BE2C (cell line): ENCODE measurements around the gene PLIN1.
A peak's percentile ranks its signal among the peaks of the same experiment; 100 is the strongest.

Experiments
- DNase-seq: peaks from one replicate; pipeline ENCODE4 v3.0.0-alpha.2; 2020
- H3K27me3 ChIP-seq: fragments of 250-450 bp; sonication (Bioruptor Pico); 2 replicates; pipeline ENCODE4 v1.5.1; 2020; ENCODE audit warnings: mild to moderate bottlenecking
- H3K36me3 ChIP-seq: fragments of 250-450 bp; sonication (Bioruptor Pico); 2 replicates; pipeline ENCODE4 v1.5.1; 2020; ENCODE audit warnings: mild to moderate bottlenecking
- H3K4me1 ChIP-seq: fragments of 250-450 bp; sonication (Bioruptor Pico); 2 replicates; pipeline ENCODE4 v1.5.1; 2020
- H3K4me3 ChIP-seq: 2 replicates; pipeline ENCODE4 v1.5.1; 2011; ENCODE audit warnings: low read depth, low read length
- H3K9me3 ChIP-seq: fragments of 250-450 bp; sonication (Bioruptor Pico); 2 replicates; pipeline ENCODE4 v1.5.1; 2020
- TF ChIP-seq, protein P1 (sequence below): IDR thresholded peaks from 2 replicates; pipeline ENCODE4 v1.5.1; 2012; ENCODE audit warnings: mild to moderate bottlenecking, low read depth, low read length

Gene PLIN1

DNA sequence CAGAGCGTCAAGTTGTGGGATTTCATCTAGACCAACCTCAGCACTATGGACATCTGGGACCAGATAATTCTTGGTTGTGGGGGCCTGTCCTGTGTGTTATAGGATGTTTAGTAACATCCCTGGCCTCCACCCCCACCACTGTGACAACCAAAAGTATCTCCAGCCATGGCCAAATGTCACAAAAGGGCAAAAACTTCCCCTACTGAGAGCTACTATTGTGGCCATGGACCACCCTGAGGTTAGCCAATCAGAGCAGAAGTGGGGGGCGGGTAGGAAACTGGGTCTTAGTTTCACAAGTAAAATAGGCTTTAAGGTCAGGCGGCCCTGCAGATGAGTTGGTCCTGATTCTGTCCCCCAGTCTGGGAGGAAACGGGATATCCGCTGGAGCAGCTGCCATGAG, 49.3 kb downstream of the PLIN1 start:
- Histone ChIP-seq H3K36me3 (peaks cover 89% of the 10 kb centered on the region), H3K27me3 (no peaks in the 10 kb centered on the region), H3K4me3 (no peak overlapping the region), H3K4me1 (no peaks in the 10 kb centered on the region), H3K9me3 (no peaks in the 10 kb centered on the region; the same call in 1 of the 2 replicates)
- DNase-seq, result no peak
- TF ChIP-seq, protein P1, sequence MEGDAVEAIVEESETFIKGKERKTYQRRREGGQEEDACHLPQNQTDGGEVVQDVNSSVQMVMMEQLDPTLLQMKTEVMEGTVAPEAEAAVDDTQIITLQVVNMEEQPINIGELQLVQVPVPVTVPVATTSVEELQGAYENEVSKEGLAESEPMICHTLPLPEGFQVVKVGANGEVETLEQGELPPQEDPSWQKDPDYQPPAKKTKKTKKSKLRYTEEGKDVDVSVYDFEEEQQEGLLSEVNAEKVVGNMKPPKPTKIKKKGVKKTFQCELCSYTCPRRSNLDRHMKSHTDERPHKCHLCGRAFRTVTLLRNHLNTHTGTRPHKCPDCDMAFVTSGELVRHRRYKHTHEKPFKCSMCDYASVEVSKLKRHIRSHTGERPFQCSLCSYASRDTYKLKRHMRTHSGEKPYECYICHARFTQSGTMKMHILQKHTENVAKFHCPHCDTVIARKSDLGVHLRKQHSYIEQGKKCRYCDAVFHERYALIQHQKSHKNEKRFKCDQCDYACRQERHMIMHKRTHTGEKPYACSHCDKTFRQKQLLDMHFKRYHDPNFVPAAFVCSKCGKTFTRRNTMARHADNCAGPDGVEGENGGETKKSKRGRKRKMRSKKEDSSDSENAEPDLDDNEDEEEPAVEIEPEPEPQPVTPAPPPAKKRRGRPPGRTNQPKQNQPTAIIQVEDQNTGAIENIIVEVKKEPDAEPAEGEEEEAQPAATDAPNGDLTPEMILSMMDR, result no peak

DNA sequence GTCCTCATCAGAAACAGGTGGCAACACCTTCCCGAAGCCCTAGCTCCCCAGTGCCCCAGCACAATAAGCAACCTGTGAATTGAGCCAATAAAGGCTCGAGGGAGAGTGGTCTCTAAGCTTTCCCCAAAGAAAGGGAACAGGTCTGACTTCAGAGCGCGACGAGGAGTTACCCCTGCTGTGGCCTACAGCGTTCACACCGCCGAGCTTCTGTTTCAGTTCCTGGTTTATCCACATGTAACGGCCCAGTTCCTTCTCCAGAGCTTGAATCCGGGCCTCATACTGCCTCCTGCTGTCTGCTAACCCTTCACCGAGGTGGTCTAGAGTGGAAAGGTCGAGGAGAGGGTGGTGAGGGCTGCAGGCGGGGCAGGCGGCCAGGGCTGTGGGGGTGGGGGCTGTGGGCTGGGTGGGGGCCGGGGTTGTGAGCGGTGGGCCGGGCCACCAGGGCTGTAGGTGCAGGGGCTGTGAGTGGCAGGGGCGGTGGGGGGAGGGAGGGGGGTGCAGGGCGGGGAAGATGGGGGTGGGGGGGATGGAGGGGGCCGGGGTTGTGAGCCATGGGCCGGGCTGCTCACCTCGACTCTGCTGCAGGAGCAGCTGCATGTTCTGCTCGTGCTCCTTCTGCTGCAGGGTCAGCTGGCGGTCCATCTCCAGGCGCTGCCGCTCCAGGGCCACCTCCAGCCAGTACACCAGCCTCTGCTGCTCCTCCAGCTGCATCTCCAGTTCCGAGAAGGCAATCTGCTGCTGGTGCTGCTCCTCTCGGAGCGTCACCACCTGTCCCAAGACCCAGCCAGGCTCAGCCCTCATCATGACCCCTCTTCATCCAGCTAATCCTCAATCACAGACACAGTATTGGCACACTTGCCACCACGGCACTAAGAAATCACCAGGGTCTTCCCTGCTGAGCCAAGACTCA, 50.1 kb downstream of the PLIN1 start:
- Histone ChIP-seq H3K9me3 (no peaks in the 10 kb centered on the region; the same call in 1 of the 2 replicates), H3K36me3 (peaks cover 94% of the 10 kb centered on the region)

DNA sequence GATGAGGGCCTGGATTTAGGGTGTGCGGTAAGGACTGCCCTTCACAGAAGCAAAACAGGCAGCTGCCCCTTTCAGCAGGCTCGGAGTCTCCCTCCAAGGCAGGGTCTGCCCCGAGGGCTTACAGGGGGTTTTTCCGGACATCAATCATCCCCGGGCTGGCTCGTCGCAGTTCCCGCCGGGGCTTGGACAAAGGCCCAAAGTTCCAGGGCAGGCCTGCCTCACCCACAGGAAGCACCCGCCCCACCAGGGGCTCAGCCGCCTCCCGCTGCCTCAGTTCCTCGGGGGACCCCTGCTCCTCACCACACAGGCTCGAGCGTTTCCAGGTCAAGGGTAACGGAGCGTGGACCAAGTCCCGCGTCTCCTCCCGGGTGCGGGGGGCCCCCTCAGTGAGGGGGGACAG, 50.9 kb downstream of the PLIN1 start:
- no peaks in the 10 kb centered on the region for H3K27me3 ChIP-seq
- H3K4me3 ChIP-seq, result no peak overlapping the region
- H3K36me3 ChIP-seq, result peaks cover 94% of the 10 kb centered on the region
- no peaks in the 10 kb centered on the region; the same call in 1 of the 2 replicates for H3K9me3 ChIP-seq
- H3K4me1 ChIP-seq, result no peaks in the 10 kb centered on the region
- TF ChIP-seq, protein P1, result no peak
- peak; percentile 29 for DNase-seq

More for the DNA sequence above, 50.1 kb downstream of the PLIN1 start:
- H3K4me3 ChIP-seq, result no peak overlapping the region
- DNase-seq, result no peak
- TF ChIP-seq, protein P1, result no peak
- no peaks in the 10 kb centered on the region for H3K4me1 ChIP-seq
- no peaks in the 10 kb centered on the region for H3K27me3 ChIP-seq

DNA sequence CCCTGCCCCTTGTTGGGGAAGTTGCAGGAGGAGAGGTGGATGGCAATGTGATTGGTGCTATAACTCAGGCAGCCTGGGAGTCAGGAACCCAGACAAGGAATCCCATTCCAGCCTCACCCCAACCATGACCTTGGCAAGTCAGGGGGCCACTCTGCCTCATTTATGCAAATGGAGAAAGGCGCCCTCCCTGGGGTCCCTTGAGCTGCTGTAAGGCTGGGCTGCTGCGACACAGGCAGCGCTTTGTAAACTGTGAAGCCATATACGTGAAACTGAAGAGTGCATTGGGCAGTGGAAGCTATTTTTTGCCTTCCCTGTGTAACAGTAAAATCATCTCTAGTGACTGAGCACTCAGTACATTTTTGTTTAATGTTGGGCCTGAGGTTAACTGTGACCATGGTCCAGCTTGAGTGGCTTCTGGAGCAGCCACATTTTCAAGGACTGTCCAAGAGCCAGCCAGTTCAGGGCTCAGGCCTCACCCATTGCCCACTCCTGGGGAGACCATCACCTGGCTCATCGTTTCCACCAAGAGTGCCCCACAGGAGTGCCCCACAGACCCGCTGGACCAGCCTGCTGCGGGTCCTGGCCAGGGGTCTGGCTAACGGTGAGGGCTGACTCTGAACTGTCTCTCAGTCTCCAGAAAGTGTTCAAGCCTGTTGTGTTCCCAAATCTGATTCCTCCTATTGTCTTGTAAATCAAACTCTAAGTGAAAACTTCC, 51.8 kb downstream of the PLIN1 start:
- DNase-seq, result no peak
- H3K36me3 ChIP-seq, result peaks cover 97% of the 10 kb centered on the region
- TF ChIP-seq, protein P1, result no peak
- H3K4me3 ChIP-seq, result no peak overlapping the region
- no peaks in the 10 kb centered on the region for H3K27me3 ChIP-seq
- no peaks in the 10 kb centered on the region for H3K4me1 ChIP-seq
- H3K9me3 ChIP-seq, result no peaks in the 10 kb centered on the region

DNA sequence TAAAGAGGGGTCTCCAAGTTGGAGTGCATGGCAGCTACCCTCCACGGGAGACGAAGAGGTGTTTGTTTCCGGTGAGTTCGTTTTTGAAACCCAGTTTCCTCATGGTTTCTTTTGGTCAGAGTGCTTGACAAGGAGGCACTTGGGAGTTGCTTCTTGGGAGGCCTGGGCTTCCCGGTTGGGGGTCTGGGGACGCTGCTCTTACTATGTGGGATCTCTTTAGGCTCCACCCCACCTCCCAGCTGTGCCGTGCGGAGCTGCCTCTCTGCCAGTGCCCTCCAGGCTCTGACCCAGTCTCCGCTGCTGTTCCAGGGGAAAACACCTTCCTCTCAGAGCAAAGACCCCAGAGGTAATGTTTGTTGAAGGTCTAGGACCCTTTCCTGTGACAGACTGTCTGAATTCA, 53.5 kb downstream of the PLIN1 start:
- no peaks in the 10 kb centered on the region for H3K27me3 ChIP-seq
- no peak overlapping the region for H3K4me3 ChIP-seq
- TF ChIP-seq, protein P1, result no peak
- DNase-seq, result no peak
- H3K4me1 ChIP-seq, result no peaks in the 10 kb centered on the region
- H3K36me3 ChIP-seq, result peaks cover 97% of the 10 kb centered on the region
- H3K9me3 ChIP-seq, result no peaks in the 10 kb centered on the region
